Natural killer cell (primary cell): ENCODE results near the gene NDUFS6. TPM values are rescaled to one million over a fixed set of nuclear protein-coding genes. Genes with fewer than 3 reads are reported as not detected.

Source experiments
- ATAC-seq, 3 donors: fragments of 150-1000 bp in 2 of 3; fragments of 200-7000 bp in 1 of 3; cut with Tn5 transposase; 1 replicate in 1 of 3; 2 replicates in 2 of 3; pipeline ENCODE4 v1.10.0; 2021; ENCODE audit warnings: mild to moderate bottlenecking in 2 of 3, moderate library complexity in 2 of 3
- DNase-seq, 2 donors: peaks; one replicate each; pipeline versions ENCODE4 v3.0.0 to v3.0.0-alpha.2; 2013 to 2021; ENCODE audit warnings: mixed read lengths in 1 of 2
- H3K27ac ChIP-seq: one replicate; pipeline ENCODE4 v1.5.1; 2013; ENCODE audit warnings: mild to moderate bottlenecking, low read length
- H3K27me3 ChIP-seq: one replicate; pipeline ENCODE4 v1.6.1; 2013; ENCODE audit warnings: low read length; ENCODE audit not compliant: control insufficient read depth, insufficient read depth
- H3K36me3 ChIP-seq: one replicate; pipeline ENCODE4 v1.6.1; 2013; ENCODE audit warnings: low read length; ENCODE audit not compliant: control insufficient read depth, insufficient read depth
- H3K4me1 ChIP-seq: one replicate; pipeline ENCODE4 v1.6.1; 2013; ENCODE audit warnings: low read length; ENCODE audit not compliant: control insufficient read depth, insufficient read depth
- H3K4me3 ChIP-seq: one replicate; pipeline ENCODE4 v1.5.1; 2013; ENCODE audit warnings: low read length
- H3K9me3 ChIP-seq: one replicate; pipeline ENCODE4 v1.6.1; 2013; ENCODE audit warnings: low read length; ENCODE audit not compliant: control insufficient read depth, insufficient read depth
- H3K27ac Mint-ChIP-seq, 2 donors: one replicate each; pipeline ENCODE4 v1.8.0; 2022; ENCODE audit warnings: mild to moderate bottlenecking in 2 of 2, mixed read lengths in 2 of 2, moderate library complexity in 1 of 2
- H3K27me3 Mint-ChIP-seq, 2 donors: one replicate each; pipeline ENCODE4 v1.8.0; 2022; ENCODE audit warnings: low read depth in 2 of 2, mixed read lengths in 2 of 2
- H3K36me3 Mint-ChIP-seq: one replicate; pipeline ENCODE4 v1.8.0; 2022; ENCODE audit warnings: mixed read lengths
- H3K4me1 Mint-ChIP-seq, 2 donors: one replicate each; pipeline ENCODE4 v1.8.0; 2022; ENCODE audit warnings: mixed read lengths in 2 of 2
- H3K4me3 Mint-ChIP-seq: one replicate; pipeline ENCODE4 v1.8.0; 2022; ENCODE audit warnings: mild to moderate bottlenecking, moderate library complexity, mixed read lengths
- H3K9me3 Mint-ChIP-seq, 2 donors: one replicate each; pipeline ENCODE4 v1.8.0; 2022; ENCODE audit warnings: mixed read lengths in 2 of 2
- CTCF ChIP-seq: fragments of 200-600 bp; IDR thresholded peaks from one replicate; pipeline ENCODE4 v1.8.0; 2022; ENCODE audit warnings: antibody characterized with exemption
- WGBS: methylation state at CpG from one replicate; pipeline ENCODE4 v1.1.7; 2013; ENCODE audit warnings: missing lambda C conversion rate; ENCODE audit not compliant: insufficient coverage; 5-methylcytosine and 5-hydroxymethylcytosine counted together
- intact Hi-C: fragments of 100-400 bp; cut with micrococcal nuclease; formaldehyde crosslinking; loops from one replicate; pipeline ENCODE4 v1.14.2; 2022
- total RNA-seq, 4 donors: library from RNA; stranded (reverse); fragments of 120-200 nt in 1 of 4; gene quantifications; one replicate each; pipeline versions ENCODE4 v1.2.3 to v1.2.4, GENCODE V29; 2013 to 2022

Gene NDUFS6
- total RNA-seq, 3 donors from 2014 or later (not counting 1 experiment from before 2014, with no cell fraction given): 19.2 to 25.9 (median 22.5) TPM

- no peaks in the 10 kb centered on the region for H3K9me3 ChIP-seq
- Mint-ChIP-seq H3K4me1 (peaks cover 45 to 47% of the 10 kb centered on the region in 2 donors), H3K36me3 (no peaks in the 10 kb centered on the region), H3K9me3 (no peaks in the 10 kb centered on the region), H3K27ac (no peak overlapping the region), H3K4me3 (no peak overlapping the region), H3K27me3 (no peaks in the 10 kb centered on the region)
- H3K27ac ChIP-seq: no peak overlapping the region
- no peak for TF ChIP-seq CTCF
- H3K36me3 ChIP-seq: peaks cover 74% of the 10 kb centered on the region
- 91% methylated on average over 15 of the region's 15 CpGs for WGBS
- H3K27me3 ChIP-seq: no peaks in the 10 kb centered on the region
- ATAC-seq: no peak
- H3K4me3 ChIP-seq: no peak overlapping the region
- H3K4me1 ChIP-seq: peaks cover 6% of the 10 kb centered on the region
- intact Hi-C loops: no loop called here
- no peak for DNase-seq
These were observed 5.0 kb downstream of the NDUFS6 start for GRCh38 chr5:1806199-1806598.

DNA sequence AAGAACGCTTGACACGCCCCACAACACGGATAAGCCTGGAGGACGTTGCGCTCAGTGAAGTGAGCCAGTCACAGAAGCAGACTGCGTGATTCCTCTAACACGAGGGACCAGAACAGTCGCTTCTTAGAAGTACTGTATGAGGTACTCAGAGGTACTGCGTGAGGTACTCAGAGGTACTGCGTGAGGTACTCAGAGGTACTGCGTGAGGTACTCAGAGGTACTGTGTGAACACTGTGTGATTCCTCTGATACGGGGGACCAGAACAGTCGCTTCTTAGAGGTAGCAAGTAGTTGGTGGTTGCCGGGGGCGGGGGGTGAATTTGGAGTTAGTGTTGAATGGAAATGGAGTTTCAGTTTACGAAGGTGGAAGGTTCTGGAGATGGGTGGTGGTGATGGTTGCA lies 5.8 kb downstream of the NDUFS6 start:
- H3K27ac ChIP-seq: no peak overlapping the region
- Mint-ChIP-seq H3K4me3 (no peak overlapping the region), H3K27ac (no peak overlapping the region), H3K9me3 (no peaks in the 10 kb centered on the region), H3K27me3 (no peaks in the 10 kb centered on the region), H3K4me1 (peaks cover 49% of the 10 kb centered on the region in 2 donors), H3K36me3 (no peaks in the 10 kb centered on the region)
- intact Hi-C loops: no loop called here
- TF ChIP-seq CTCF: no peak
- no peaks in the 10 kb centered on the region for H3K9me3 ChIP-seq
- 90% methylated on average over 16 of the region's 16 CpGs for WGBS
- DNase-seq (no peak), ATAC-seq (no peak)
- peaks cover under 1% of the 10 kb centered on the region for H3K4me1 ChIP-seq
- H3K27me3 ChIP-seq: no peaks in the 10 kb centered on the region
- H3K36me3 ChIP-seq: peaks cover 80% of the 10 kb centered on the region
- H3K4me3 ChIP-seq: no peak overlapping the region

GRCh38 chr5:1807451-1808185 lies 6.4 kb downstream of the NDUFS6 start:
- Mint-ChIP-seq H3K27ac (peak overlapping the region in 1 of 2 donors; percentile 70), H3K9me3 (no peaks in the 10 kb centered on the region), H3K36me3 (no peaks in the 10 kb centered on the region), H3K4me1 (peaks cover 44 to 47% of the 10 kb centered on the region in 2 donors), H3K27me3 (no peaks in the 10 kb centered on the region), H3K4me3 (no peak overlapping the region)
- H3K4me1 ChIP-seq: no peaks in the 10 kb centered on the region
- no peak overlapping the region for H3K27ac ChIP-seq
- no peaks in the 10 kb centered on the region for H3K27me3 ChIP-seq
- H3K4me3 ChIP-seq: no peak overlapping the region
- WGBS: 83% methylated on average over 20 of the region's 20 CpGs
- intact Hi-C loops: no loop called here
- no peaks in the 10 kb centered on the region for H3K9me3 ChIP-seq
- peaks cover 84% of the 10 kb centered on the region for H3K36me3 ChIP-seq
- no peak for DNase-seq
- no peak for ATAC-seq
- TF ChIP-seq CTCF: no peak

GRCh38 chr5:1808439-1808838 lies 7.2 kb downstream of the NDUFS6 start:
- no peak for TF ChIP-seq CTCF
- DNase-seq (no peak), ATAC-seq (no peak)
- H3K27ac ChIP-seq: no peak overlapping the region
- H3K9me3 Mint-ChIP-seq: no peaks in the 10 kb centered on the region
- no peaks in the 10 kb centered on the region for H3K27me3 Mint-ChIP-seq
- H3K4me3 ChIP-seq: no peak overlapping the region
- no peaks in the 10 kb centered on the region for H3K4me1 ChIP-seq
- WGBS: 58% methylated on average over 3 of the region's 3 CpGs
- no peaks in the 10 kb centered on the region for H3K36me3 Mint-ChIP-seq
- H3K9me3 ChIP-seq: no peaks in the 10 kb centered on the region
- H3K27ac Mint-ChIP-seq: no peak overlapping the region
- no peaks in the 10 kb centered on the region for H3K27me3 ChIP-seq
- H3K4me3 Mint-ChIP-seq: no peak overlapping the region
- intact Hi-C loops: no loop called here
- peaks cover 76% of the 10 kb centered on the region for H3K36me3 ChIP-seq
- peaks cover 36 to 39% of the 10 kb centered on the region in 2 donors for H3K4me1 Mint-ChIP-seq
